HepG2 (cell line): Measurements from ENCODE around the gene MRPL27. TPM values are rescaled to one million over a fixed set of nuclear protein-coding genes. Genes with fewer than 3 reads are reported as not detected.
A peak's percentile ranks its signal among the peaks of the same experiment; 100 is the strongest.

ENCODE experiments used
- CEBPG ChIP-seq: IDR thresholded peaks from 2 replicates; pipeline ENCODE4 v1.6.1; 2016
- FOXK2 ChIP-seq: fragments of 450-650 bp; IDR thresholded peaks from 2 replicates; pipeline ENCODE4 v1.6.1; 2016
- KDM6A ChIP-seq: IDR thresholded peaks from 2 replicates; pipeline ENCODE4 v1.6.1; 2016; ENCODE audit warnings: low read depth
- MED8 ChIP-seq: sonication (generic); formaldehyde crosslinking; IDR thresholded peaks from 2 replicates; pipeline ENCODE4 v1.8.1; 2023; ENCODE audit warnings: mild to moderate bottlenecking, missing genetic modification reagents; ENCODE audit not compliant: insufficient replicate concordance
- PPARG ChIP-seq: conservative IDR thresholded peaks from 2 replicates; pipeline ENCODE4 v1.6.1; 2016; ENCODE audit warnings: missing biosample characterization, missing genetic modification reagents
- RBFOX2 ChIP-seq: fragments of 200-400 bp; formaldehyde crosslinking; IDR thresholded peaks from 2 replicates; pipeline ENCODE4 v1.6.1; 2017; ENCODE audit warnings: low read depth, mild to moderate bottlenecking, low read length
- RFX3 ChIP-seq: IDR thresholded peaks from 2 replicates; pipeline ENCODE4 v1.6.1; 2016; ENCODE audit warnings: missing biosample characterization, missing genetic modification reagents
- SP1 ChIP-seq, 2 experiments: fragments of 450-650 bp in 1 of 2; sonication (generic) in 1 of 2; formaldehyde crosslinking in 1 of 2; IDR thresholded peaks; 2 replicates each; pipeline versions ENCODE4 v1.4.0 to v1.6.1; 2016 to 2020; ENCODE audit warnings: missing genetic modification reagents in 1 of 2
- SP140L ChIP-seq: sonication (generic); formaldehyde crosslinking; IDR thresholded peaks from 2 replicates; pipeline ENCODE4 v1.4.0; 2020; ENCODE audit warnings: missing genetic modification reagents, borderline replicate concordance
- SP2 ChIP-seq: sonication (generic); formaldehyde crosslinking; IDR thresholded peaks from 2 replicates; pipeline ENCODE4 v1.5.1; 2020; ENCODE audit warnings: mild to moderate bottlenecking, missing genetic modification reagents
- SP5 ChIP-seq: IDR thresholded peaks from 2 replicates; pipeline ENCODE4 v1.6.1; 2016; ENCODE audit warnings: low read depth, borderline replicate concordance
- SRSF1 ChIP-seq: fragments of 200-400 bp; formaldehyde crosslinking; optimal IDR thresholded peaks from 2 replicates; pipeline ENCODE3; 2017; ENCODE audit warnings: mild to moderate bottlenecking, low read depth, low read length, moderate library complexity
- TBP ChIP-seq: sonication (generic); formaldehyde crosslinking; IDR thresholded peaks from 2 replicates; pipeline ENCODE4 v1.5.0; 2020; ENCODE audit warnings: missing genetic modification reagents
- TCF12 ChIP-seq, 2 experiments: fragments of 450-650 bp in 1 of 2; sonication (generic) in 1 of 2; formaldehyde crosslinking in 1 of 2; IDR thresholded peaks; 2 replicates each; pipeline versions ENCODE4 v1.6.1 to v1.8.0; 2017 to 2022; ENCODE audit warnings: antibody characterized with exemption in 1 of 2, mild to moderate bottlenecking in 1 of 2, missing genetic modification reagents in 1 of 2, moderate library complexity in 1 of 2
- XBP1 ChIP-seq: sonication (generic); formaldehyde crosslinking; IDR thresholded peaks from 2 replicates; pipeline ENCODE4 v1.5.0; 2020; ENCODE audit warnings: missing genetic modification reagents
- ZNF253 ChIP-seq: sonication (generic); formaldehyde crosslinking; IDR thresholded peaks from 2 replicates; pipeline ENCODE4 v1.8.0; 2022; ENCODE audit warnings: mild to moderate bottlenecking, missing genetic modification reagents, borderline replicate concordance
- ZNF280D ChIP-seq: sonication (generic); formaldehyde crosslinking; IDR thresholded peaks from 2 replicates; pipeline ENCODE4 v1.5.1; 2020; ENCODE audit warnings: mild to moderate bottlenecking, missing genetic modification reagents
- ZNF296 ChIP-seq: sonication (generic); formaldehyde crosslinking; conservative IDR thresholded peaks from 2 replicates; pipeline ENCODE4 v1.5.0; 2020; ENCODE audit warnings: mild to moderate bottlenecking, missing genetic modification reagents
- ZNF383 ChIP-seq: sonication (generic); formaldehyde crosslinking; IDR thresholded peaks from 2 replicates; pipeline ENCODE4 v1.4.0; 2020; ENCODE audit warnings: missing genetic modification reagents, mild to moderate bottlenecking, borderline replicate concordance
- ZNF510 ChIP-seq: sonication (generic); formaldehyde crosslinking; IDR thresholded peaks from 2 replicates; pipeline ENCODE4 v1.4.0; 2020; ENCODE audit warnings: low read depth, mild to moderate bottlenecking, missing genetic modification reagents
- ZNF562 ChIP-seq: sonication (generic); formaldehyde crosslinking; IDR thresholded peaks from 2 replicates; pipeline ENCODE4 v1.8.0; 2022; ENCODE audit warnings: missing genetic modification reagents, borderline replicate concordance
- ZNF567 ChIP-seq: sonication (generic); formaldehyde crosslinking; IDR thresholded peaks from 2 replicates; pipeline ENCODE4 v1.8.1; 2023; ENCODE audit warnings: mild to moderate bottlenecking, missing genetic modification reagents, borderline replicate concordance
- ZNF703 ChIP-seq: sonication (generic); formaldehyde crosslinking; IDR thresholded peaks from 2 replicates; pipeline ENCODE4 v1.5.1; 2020; ENCODE audit warnings: missing genetic modification reagents, mild to moderate bottlenecking, moderate library complexity, borderline replicate concordance
- ZNF792 ChIP-seq: IDR thresholded peaks from 2 replicates; pipeline ENCODE4 v1.6.1; 2016
- polyA plus RNA-seq, 8 experiments: library from polyadenylated mRNA; depleted of rRNA in 3 of 8; stranded (reverse) in 7 of 8; unstranded in 1 of 8; fragments of >200 nt; fragmentation: Illumina TruSeq in 4 of 8; extraction: Trizol in 4 of 8; gene quantifications; 2 replicates each; pipeline versions ENCODE4 v1.2.1 to v1.2.3, GENCODE V29; 2011 to 2016; ENCODE audit warnings: low read depth in 4 of 8, missing spikeins in 1 of 8, mixed read lengths in 1 of 8; ENCODE audit not compliant: insufficient read depth in 1 of 8
- total RNA-seq, 5 experiments: library from RNA; depleted of rRNA; stranded (reverse); fragments of >200 nt; fragmentation: Illumina TruSeq; extraction: Trizol; gene quantifications; 2 replicates each; pipeline ENCODE4 v1.2.3, GENCODE V29; 2016; ENCODE audit warnings: low read depth in 1 of 5
- TF ChIP-seq, protein P1 (sequence below): sonication (generic); formaldehyde crosslinking; IDR thresholded peaks from 2 replicates; pipeline ENCODE4 v1.8.0; 2022; ENCODE audit warnings: missing genetic modification reagents, mild to moderate bottlenecking, moderate library complexity, borderline replicate concordance
- TF ChIP-seq, protein P2 (sequence below): IDR thresholded peaks from 2 replicates; pipeline ENCODE4 v1.6.1; 2016; ENCODE audit warnings: control low read depth

MRPL27 gene
- total and polyA plus RNA-seq, 2 of the 13 experiments (the other 11 are each of a cell fraction or from before 2014, with no cell fraction given) = 137 to 217 TPM

DNA sequence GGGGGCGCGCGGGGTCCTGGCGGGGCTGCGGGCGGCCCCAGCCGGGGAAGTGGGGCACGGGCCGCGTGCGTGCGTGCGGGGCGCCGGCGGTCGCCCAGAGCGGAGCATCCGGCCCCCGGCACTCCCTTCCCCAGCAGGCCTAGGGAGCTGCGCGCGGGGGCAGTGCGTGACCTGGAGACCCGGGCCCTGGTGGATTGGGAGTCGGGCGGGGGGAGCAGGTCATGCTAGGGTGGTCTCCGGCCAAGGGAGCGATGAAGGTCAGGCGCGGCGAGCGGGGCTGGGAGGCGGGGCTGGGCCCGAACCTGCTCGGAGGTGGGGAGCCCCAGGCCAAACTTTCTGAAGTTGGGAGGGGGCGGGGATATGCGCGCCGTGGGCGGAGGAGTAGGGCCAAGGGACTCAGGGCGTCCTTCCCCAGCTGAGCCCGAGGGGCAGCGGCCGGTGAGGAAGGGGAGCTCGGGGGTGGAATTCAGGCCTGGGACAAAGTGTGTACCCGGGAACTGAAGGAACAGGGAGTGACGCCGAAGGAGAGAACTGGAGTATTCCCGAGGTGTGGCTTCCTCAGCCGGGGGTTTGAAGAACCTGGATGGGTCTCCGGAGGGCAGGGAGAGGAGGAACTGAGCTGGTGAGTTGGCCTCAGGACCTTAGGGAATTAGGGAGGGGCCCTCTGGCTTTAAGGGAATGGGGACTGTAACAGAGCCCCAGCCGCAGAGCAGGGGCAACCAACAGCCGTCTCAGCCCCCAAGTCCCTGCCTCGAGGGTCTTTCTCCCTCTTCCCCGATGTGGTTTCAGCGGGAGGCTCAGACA lies 26.5 kb downstream of the MRPL27 start (continued):
- no peak for TF ChIP-seq ZNF703 (CRISPR knock-in tag)
- TF ChIP-seq ZNF383 (CRISPR knock-in tag) = 0 out of 2 replicates have a peak, but pooled peaks have one; percentile 40
- TF ChIP-seq ZNF280D (CRISPR knock-in tag) = no peak; the same call in 1 of the 2 replicates
- no peak for TF ChIP-seq ZNF562 (CRISPR knock-in tag)
- no peak for TF ChIP-seq ZNF296 (CRISPR knock-in tag)
- no peak for TF ChIP-seq FOXK2
- TF ChIP-seq, protein P1, sequence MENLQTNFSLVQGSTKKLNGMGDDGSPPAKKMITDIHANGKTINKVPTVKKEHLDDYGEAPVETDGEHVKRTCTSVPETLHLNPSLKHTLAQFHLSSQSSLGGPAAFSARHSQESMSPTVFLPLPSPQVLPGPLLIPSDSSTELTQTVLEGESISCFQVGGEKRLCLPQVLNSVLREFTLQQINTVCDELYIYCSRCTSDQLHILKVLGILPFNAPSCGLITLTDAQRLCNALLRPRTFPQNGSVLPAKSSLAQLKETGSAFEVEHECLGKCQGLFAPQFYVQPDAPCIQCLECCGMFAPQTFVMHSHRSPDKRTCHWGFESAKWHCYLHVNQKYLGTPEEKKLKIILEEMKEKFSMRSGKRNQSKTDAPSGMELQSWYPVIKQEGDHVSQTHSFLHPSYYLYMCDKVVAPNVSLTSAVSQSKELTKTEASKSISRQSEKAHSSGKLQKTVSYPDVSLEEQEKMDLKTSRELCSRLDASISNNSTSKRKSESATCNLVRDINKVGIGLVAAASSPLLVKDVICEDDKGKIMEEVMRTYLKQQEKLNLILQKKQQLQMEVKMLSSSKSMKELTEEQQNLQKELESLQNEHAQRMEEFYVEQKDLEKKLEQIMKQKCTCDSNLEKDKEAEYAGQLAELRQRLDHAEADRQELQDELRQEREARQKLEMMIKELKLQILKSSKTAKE (CRISPR knock-in tag) = no peak
- no peak for TF ChIP-seq CEBPG (CRISPR knock-in tag)
- no peak for TF ChIP-seq PPARG (CRISPR knock-in tag)
- no peak; the same call in 1 of the 2 replicates for TF ChIP-seq SP140L
- TF ChIP-seq, protein P2, sequence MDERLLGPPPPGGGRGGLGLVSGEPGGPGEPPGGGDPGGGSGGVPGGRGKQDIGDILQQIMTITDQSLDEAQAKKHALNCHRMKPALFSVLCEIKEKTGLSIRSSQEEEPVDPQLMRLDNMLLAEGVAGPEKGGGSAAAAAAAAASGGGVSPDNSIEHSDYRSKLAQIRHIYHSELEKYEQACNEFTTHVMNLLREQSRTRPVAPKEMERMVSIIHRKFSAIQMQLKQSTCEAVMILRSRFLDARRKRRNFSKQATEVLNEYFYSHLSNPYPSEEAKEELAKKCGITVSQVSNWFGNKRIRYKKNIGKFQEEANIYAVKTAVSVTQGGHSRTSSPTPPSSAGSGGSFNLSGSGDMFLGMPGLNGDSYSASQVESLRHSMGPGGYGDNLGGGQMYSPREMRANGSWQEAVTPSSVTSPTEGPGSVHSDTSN (CRISPR knock-in tag) = no peak
- peak; percentile 69 for TF ChIP-seq SP5 (CRISPR knock-in tag)
- TF ChIP-seq ZNF792 = no peak
- TF ChIP-seq TCF12 (IDR thresholded peaks at IDR 0.05) = no peak
- no peak for TF ChIP-seq TCF12 (CRISPR knock-in tag; IDR thresholded peaks at IDR 0.05)
- TF ChIP-seq RBFOX2 = 0 out of 2 replicates have a peak, but pooled peaks have one; percentile 49
- TF ChIP-seq SP1 (IDR thresholded peaks at IDR 0.05) = no peak
- peak; percentile 4 for TF ChIP-seq SP1 (CRISPR knock-in tag; IDR thresholded peaks at IDR 0.05)
- no peak for TF ChIP-seq RFX3 (CRISPR knock-in tag)
- TF ChIP-seq KDM6A (CRISPR knock-in tag) = no peak
- no peak for TF ChIP-seq SRSF1
- TF ChIP-seq ZNF253 (CRISPR knock-in tag) = no peak
- TF ChIP-seq SP2 = no peak
- TF ChIP-seq ZNF567 (CRISPR knock-in tag) = no peak
- TF ChIP-seq ZNF510 (CRISPR knock-in tag) = no peak
- TF ChIP-seq XBP1 = no peak
- no peak for TF ChIP-seq TBP (CRISPR knock-in tag)
- TF ChIP-seq MED8 = no peak
